IPS-18c (cell line): ENCODE data around the gene CERK.

Source experiments
- H3K4me3 ChIP-seq: 2 replicates; pipeline ENCODE4 v1.7.0; 2013; ENCODE audit warnings: low read depth, mild to moderate bottlenecking, low read length, moderate library complexity; ENCODE audit not compliant: insufficient read depth
- H3K9me3 ChIP-seq: one replicate; pipeline ENCODE4 v1.6.1; 2013; ENCODE audit warnings: mild to moderate bottlenecking, low read length, moderate library complexity; ENCODE audit not compliant: control insufficient read depth, insufficient read depth

CERK gene

DNA sequence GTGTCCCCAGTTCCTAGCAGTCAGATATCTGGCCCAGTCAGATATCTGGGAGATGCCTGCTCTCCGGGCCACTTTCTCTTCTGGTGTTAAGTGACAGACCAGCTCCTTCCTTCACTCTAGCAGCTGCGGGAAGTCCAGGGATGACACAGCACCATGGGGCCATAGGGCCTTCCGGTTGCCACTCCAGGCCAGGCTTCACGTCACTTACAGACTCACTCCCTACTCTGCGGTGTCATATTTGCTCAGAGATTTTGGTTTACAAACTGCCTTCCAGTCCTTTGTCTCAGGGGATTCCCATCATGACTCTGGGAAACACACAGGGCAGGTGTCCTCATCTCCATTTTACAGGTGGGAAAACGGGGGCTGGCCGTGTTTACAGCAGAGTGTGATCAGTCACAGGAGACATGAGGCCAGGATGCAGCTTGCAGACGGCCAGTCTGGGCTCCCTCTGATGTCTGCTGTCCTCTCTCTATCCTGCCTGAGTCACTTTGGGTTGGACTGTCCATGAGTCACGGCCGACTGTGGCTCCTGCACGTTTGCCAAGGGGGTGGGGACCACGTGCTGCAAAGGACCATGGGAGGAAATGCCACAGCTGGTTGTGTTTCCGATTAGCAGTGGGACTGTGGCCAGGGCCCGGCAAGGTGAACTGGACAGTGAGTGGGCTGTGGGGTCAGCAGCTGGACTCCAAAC is 16.2 kb upstream of the CERK start:
- Histone ChIP-seq H3K9me3 (peaks cover 17% of the 10 kb centered on the region), H3K4me3 (no peak overlapping the region)

DNA sequence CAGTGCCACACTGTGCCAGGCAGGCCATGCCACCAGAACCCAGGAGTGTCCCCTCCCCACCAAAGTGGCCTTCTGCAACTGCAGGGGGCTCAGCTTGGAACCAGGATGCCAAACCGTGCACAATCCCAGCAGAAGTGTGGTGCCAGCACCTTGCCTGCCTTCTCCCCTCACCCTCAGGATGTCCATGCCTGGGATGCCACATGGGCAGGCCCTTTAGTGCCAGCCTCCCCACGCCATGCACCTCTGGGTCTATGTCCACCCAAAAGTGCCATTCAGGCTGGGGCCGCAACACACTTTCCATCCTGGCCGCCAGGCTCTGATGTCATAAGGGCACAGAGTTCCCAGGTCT is 15.7 kb upstream of the CERK start:
- Histone ChIP-seq H3K9me3 (peaks cover 17% of the 10 kb centered on the region), H3K4me3 (no peak overlapping the region)

DNA sequence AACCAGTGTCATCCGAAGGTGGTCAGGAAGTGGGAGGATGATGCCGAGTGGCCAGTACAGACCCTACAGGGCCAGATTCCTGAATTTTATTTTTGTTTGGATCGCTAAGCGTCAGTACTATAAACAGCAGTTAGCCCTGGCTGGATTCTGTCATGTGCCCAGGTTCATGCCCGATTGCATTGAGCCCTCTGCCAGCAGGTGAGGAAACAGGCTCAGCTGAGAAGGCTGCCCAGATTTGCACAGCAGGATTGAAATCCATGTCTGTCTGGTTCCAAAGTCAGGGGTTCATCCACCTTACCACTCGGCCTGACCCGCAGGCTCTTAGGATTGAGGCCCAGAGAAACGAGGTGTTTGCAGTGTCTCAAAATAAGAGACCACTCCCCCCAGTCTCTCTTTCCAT is 15.3 kb upstream of the CERK start:
- Histone ChIP-seq H3K4me3 (no peak overlapping the region), H3K9me3 (peaks cover 17% of the 10 kb centered on the region)

DNA sequence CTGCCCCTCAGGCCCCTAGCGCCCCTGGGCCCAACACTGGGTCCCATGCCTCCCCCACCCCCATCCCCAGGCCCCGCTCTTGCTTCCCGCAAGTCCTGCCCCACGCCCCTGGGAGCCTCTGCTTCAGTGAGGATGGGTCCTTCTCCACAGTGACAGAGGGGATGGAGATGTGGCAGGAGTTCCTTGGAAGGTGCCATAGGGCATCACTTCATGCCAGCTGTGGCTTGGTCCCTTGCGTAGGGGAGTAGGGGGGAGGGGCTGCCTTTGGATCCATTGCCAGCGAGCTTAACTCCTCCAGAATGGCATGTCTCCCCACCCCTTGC is 14.9 kb upstream of the CERK start:
- Histone ChIP-seq H3K4me3 (no peak overlapping the region), H3K9me3 (peaks cover 17% of the 10 kb centered on the region)

DNA sequence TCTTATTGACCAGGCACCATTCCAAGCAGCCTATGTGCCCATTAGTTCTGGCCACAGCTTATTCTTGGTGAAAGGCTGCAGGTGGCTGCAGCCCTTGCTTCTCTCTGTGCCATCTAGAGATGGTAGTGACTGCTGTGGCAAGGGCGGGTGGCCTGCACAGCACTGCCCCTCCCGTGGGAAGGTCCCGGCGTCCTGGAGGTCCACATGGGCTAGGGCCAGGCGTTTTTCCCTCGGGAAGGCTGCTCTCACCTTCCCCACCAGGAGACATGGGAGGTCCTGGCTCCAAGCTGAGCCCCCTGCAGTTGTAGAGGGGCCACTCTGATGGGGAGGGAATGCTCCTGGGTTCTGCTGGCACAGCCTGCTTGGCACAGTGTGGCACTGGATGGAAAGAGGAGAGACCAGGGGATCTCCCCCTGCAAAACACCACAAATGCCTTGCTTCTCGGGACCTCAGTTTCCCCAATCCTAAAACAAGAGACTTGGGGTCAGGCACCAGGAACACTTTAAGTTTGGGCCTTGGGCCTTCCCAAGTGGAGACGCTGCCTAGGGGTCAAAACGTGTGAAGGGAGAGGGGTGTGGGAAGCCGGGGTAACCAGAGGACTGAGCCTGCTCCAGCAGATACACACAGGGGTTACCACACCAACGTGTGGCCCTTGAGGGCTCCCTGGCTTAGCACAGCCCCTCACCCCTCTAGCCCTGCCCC is 14.4 kb upstream of the CERK start:
- Histone ChIP-seq H3K9me3 (peaks cover 17% of the 10 kb centered on the region), H3K4me3 (no peak overlapping the region)

DNA sequence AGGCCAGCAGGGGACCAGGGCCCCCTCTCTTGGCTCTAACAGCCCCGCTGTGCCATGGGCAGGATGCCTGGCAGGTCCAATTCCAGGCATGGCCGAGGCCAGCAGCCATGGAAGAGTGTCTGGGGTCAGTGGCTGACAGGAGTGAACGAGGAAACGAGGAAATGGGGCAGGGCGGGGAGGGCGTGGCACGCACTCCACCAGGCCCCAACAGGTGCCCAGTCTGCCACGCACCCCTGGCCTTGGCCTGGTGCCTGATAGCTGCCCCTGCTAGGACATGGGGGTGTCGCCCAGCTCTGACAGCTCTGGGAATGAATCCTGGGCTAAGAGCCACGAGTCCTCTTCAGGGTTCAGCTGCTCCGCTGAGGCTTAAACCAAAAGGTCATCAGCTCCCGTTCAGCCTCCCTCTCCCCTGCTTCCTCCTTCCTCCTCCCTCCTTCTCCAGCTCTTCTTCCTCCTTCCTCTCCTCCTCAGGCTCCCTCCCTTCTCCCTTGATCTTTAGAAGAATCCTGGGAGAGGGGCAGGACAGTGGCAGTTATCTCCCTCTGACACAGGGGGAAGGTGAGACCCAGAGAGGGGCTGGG is 12.9 kb upstream of the CERK start:
- Histone ChIP-seq H3K9me3 (peaks cover 6% of the 10 kb centered on the region), H3K4me3 (no peak overlapping the region)

DNA sequence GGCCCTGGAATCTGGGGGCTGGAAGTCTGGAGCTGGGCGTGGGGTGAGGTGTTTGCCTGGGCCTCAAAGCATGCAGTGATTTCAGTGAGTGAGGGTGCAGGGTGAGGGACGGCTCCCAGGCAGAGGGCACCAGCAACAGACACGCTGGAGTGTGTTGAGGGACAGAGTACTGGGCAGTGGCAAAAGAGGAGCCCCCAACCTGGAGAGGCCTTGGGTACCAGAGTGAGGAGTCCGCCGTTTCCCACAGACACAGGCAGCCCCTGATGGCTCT is 12.4 kb upstream of the CERK start:
- no peak overlapping the region for H3K4me3 ChIP-seq

DNA sequence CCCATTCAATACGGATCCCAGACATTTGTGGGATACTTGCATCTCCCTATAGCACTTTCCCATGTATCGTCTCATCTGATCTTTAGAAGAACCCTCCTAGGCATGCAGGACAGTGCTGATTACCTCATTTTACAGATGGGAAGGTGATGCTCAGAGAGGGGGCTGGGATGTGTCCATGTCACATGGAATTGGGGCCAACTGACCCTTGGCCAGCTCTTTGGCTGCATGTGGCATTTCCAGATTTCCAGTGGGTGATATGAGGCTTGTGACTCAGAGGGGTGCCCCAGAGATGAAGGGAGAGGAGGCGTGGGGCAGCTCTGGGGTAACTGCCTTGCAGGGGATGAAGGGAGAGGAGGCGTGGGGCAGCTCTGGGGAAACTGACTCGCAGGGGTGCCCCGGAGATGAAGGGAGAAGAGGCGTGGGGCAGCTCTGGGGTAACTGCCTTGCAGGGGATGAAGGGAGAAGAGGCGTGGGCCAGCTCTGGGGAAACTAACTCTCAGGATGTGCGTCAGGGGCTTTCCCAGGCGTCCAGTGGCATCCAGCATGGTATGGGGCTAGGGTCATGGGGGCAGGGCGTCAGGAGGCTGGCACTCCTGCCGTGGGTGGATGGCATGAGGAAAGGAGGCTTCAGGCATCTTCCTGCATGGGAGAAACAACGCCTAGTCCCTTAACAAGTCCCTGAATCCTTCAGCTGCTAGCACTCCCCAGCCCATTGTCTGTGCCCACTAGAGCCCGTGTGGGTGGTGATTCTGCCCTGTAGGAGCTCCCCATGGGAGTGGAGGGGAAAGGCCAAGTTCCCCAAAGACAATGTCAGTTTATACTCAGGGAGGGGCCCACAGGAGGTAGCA is 11.9 kb upstream of the CERK start:
- Histone ChIP-seq H3K9me3 (no peaks in the 10 kb centered on the region), H3K4me3 (no peak overlapping the region)

More for the DNA sequence above, 12.4 kb upstream of the CERK start:
- peaks cover under 1% of the 10 kb centered on the region for H3K9me3 ChIP-seq

DNA sequence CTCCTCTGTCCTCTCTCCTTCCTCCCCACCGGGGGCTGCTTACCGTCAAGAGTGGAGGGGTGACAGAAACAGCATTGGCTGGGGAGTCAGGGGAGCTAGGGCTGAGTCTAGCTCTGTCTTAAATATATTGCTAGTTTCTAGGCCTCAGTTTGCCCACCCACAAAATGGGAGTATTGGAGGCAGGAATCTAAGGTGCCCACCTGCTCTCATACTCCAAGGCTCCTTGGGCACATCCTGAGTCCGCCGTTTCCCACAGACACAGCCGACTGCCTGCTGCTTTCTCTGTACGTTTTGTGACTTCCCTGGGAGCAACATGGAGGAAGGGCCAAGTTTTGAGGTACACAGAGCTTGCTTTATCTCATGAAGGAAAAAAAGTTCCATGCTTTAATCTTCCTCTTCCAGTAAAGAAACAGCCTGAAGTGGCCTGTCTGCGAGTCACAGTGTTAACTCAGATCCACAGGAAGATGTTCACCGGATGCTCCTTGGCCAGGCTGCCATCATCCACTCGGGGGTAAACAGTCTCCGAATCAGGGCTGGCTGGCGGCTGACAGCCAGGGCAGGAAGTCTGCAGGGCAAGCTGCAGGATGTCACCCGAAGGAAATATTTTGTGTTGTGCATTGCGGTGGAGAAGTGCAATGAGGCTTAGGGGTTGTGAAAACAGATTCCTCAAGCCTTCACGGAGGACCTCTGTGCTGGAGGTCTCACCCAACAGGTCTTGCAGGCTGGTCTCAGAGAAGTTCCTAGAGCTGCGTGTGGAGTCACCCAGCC is 11.0 kb upstream of the CERK start:
- Histone ChIP-seq H3K4me3 (no peak overlapping the region), H3K9me3 (no peaks in the 10 kb centered on the region)

DNA sequence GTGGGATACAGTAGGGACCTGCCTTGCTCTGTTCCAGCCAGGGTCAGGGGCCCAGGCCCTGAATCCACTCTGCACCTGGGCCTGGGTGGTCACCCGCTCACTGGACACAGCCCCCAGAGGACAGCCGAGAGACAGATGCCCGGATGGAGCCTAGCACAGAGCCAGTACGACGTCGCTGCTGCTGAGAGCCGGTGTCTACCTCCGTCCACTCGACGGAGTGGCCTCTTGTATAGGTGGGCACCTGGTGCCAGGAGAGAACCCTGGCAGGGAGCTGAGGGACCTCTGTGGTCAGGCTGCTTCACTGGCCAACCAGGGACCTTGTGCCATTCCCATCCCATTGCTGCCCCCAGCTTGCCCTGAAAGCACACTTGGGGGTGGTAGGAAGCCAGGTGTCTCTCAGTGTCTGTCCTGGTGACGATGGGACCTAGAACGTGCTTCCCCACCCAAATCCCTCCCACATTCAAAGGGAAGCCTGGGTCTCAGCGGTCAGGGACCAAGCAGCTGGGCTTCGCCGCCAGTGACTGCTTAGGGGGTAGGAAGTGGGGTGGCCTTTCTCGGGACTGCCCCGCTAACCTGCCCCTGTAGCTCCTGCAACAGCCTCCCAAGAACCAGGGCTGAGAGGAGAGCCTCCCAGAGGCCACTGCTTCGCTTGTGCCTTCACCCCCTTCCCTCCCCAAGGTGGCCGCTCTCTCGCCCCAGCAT is 10.3 kb upstream of the CERK start:
- no peaks in the 10 kb centered on the region for H3K9me3 ChIP-seq
- H3K4me3 ChIP-seq = no peak overlapping the region

DNA sequence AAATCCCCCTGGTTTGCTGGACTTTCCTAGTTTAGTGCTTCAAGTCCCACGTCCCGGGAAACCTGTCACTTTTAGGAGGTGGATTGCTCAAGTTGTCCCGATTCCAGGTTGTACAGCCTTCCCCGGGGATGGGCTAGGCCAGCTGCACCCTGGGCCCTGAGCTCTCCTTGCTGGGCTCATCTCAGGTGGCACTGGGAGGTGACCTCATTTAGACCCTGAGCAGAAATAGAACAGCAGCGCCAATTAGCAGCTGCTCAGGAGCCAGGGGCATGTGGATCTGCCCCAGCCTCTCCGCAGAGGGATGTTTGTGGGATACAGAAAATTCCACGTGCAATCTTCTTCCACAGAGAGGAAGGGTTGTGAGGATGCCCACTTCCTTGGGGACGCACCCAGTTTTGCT is 9.6 kb upstream of the CERK start:
- no peak overlapping the region for H3K4me3 ChIP-seq
- no peaks in the 10 kb centered on the region for H3K9me3 ChIP-seq

DNA sequence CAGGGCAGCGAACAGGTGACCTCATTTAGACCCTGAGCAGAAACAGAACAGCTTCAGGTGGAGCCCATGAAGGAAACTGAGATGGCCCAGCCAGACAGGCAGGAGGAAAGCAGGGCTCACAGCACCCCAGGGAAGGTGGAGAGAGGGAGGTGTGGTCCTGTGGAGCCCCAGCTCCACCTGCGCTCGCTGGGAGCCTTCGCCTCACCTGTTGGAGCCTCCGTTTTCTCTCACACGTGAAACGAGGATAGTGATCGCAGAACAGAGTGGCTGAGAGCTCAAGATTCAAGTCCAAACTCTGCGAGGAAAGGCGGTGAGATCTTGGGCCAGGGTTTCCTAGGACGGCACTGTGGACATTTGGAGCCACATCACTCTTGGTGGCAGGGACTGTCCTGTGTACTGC is 8.6 kb upstream of the CERK start:
- no peak overlapping the region for H3K4me3 ChIP-seq
- no peaks in the 10 kb centered on the region for H3K9me3 ChIP-seq

DNA sequence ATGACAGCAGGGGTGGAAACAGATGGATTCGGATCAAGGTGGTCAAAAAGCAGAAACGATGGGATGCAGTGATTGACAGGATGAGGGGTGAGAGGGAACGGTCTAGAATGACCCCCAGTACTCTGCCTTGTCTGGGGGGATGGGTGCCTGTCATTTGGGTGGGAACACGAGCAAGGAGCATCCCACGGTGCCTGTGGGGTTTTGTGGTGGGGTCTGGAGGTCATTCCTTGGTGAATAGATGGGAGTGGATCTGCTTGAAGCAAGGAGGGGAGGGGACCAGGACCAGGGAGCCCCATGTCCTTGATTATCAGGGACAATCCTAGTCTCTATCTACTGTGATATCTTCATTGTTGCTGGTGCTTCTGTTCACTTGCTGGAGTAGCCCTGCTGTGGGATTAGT is 8.1 kb upstream of the CERK start:
- no peak overlapping the region for H3K4me3 ChIP-seq

DNA sequence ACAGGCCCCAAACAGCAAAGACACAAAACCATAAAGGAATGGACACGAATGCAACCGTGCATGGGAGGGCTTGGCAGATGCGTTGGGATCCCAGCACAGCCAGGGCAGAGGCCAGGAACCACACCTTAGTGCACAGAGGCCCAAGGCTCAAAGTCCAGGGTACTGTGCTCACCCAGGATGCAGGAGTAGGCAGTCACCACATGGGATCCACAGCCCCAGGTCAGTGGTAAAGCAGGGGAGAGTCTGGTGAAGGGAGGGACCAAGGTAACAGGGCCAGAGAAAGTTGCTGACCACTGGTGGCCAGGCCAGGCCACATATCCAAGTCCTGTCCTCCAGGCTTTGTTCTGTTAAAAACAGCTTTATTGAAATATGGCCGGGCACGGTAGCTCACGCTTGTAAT is 6.5 kb upstream of the CERK start:
- no peak overlapping the region for H3K4me3 ChIP-seq
- H3K9me3 ChIP-seq = no peaks in the 10 kb centered on the region

More for the DNA sequence above, 8.1 kb upstream of the CERK start:
- H3K9me3 ChIP-seq = no peaks in the 10 kb centered on the region

DNA sequence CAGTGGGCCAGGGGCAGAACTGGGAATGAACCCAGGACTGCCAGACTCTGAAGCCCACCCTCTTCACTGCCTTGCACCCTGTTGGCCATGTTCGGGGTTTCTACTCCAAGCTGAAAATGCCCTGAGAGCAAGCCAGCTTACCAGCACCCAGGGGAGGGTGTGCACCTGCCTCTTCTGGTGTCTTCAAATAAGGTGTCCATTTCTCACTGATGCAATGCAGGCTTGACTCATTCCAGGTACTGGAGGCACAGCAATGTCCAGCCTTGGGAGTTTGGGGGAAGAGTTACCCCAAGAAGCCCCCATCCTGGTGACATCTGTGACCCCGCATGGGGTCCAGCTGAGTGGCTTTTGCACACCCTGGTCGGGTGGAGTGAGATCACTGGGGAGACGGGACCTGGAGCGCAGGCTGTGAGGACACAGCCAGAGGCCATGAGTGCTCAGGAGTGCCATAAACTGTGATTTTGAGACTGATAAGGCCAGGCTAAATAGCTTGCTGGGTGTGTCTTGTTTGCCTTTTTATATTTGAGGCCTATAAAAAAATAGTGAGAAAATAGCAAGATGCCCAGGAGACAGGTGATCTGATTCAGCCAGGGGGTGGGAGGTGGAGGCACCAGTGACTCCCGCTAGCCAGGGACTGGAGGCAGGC is 4.6 kb upstream of the CERK start:
- Histone ChIP-seq H3K4me3 (no peak overlapping the region), H3K9me3 (no peaks in the 10 kb centered on the region)

DNA sequence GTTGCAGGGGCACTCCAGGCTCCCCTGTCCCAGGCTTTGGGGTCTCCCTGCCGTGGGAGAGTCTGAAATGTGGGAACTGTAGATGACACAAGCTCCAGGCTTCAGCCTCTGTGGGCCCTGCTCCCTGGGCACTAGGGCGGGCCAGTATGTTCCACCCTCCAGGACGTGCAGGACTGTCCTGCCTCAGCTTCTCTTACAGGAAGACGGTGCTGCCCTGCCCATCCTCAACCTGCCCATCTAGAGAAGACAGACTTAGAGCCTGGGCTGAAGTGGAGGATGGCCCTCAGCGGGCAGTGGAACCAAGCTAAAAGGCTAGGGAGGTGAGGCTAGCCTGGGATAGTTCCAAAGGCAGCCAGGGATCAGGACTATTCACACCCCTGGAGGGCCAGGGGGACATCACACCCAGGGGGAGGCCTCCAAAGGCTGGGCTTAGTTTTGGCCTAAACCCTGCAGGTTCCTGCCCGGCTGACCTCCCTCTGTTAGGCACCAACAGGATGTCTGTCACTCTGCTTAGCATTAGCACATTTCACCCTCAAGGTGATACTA is 4.0 kb upstream of the CERK start:
- no peak overlapping the region for H3K4me3 ChIP-seq
- H3K9me3 ChIP-seq = no peaks in the 10 kb centered on the region
